NCI-H1694 (cell line): ENCODE data around the gene XK.
"Not testable (repeated sequence)": the region's sequence is repeated elsewhere in the genome, so short reads cannot be mapped to it uniquely, and the experiment has no call there.

ENCODE experiments used
- DNase-seq: peaks from one replicate; lab custom pipeline; 2025; lab: John Stamatoyannopoulos, UW

Gene XK, protein sequence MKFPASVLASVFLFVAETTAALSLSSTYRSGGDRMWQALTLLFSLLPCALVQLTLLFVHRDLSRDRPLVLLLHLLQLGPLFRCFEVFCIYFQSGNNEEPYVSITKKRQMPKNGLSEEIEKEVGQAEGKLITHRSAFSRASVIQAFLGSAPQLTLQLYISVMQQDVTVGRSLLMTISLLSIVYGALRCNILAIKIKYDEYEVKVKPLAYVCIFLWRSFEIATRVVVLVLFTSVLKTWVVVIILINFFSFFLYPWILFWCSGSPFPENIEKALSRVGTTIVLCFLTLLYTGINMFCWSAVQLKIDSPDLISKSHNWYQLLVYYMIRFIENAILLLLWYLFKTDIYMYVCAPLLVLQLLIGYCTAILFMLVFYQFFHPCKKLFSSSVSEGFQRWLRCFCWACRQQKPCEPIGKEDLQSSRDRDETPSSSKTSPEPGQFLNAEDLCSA

DNA sequence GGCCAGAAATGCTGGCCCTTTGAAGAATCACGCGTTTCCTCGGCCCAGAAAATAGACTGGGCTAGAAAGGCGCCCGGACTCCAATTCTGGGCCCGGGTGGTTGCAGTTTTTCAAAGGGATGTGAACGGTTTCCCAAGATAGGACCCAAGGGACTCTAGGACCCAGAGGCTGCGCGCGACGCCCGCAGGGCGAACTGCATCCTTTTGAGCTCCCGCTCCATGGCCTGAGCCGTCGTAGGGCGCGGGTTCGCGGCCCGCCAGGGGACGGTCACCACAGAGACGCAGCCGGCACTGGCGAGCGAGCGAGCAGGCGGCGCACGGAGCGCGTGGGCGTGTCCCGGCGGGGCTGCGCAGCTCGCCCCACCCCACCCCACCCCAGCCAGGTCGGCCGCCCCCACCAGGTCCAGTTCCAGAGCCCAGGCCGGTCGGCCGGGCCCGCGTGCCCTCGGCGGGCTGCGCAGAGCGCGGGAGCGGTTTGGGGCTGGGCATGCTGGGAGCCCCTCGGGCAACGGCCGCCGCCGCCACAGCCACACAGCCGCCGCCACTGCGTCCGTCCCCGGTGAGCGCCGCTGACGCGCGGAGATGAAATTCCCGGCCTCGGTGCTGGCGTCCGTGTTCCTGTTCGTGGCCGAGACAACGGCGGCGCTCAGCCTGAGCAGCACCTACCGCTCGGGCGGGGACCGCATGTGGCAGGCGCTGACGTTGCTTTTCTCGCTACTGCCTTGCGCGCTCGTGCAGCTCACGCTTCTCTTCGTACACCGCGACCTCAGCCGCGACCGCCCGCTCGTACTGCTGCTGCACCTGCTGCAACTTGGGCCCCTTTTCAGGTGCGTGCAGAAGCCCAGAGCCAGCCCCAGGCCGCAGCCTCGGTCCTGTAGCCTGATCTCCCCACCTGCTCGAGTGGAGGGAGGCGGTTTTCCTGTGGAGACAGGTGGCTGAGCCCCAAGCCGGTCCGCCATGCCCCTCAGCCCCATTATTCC, at the start of gene XK:
TSS of gene XK (plus strand) at position 411 of the 979 bp plus-strand sequence. CDS start at position 582, 171 bp downstream.
- no peak for DNase-seq

DNA sequence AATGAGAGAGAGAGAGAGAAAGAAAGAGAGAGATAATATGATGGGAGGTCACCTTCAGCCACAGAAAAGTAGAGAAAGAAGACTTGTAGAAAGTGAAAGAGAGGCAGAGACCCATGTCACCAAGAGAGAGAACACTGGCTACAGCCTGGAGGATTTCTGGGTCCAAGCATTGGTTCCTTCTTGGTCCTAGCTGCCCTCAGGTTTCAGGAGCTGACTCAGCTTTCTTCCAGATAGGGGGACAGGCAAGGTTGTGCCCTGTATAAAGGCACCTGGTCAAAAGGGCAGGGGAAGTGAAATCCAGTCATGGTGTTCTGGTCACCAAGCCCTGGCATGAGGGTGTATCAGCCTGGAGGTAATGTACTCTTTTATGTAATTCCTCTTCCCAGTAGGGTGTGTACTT, 47.5 kb upstream of the XK start:
- DNase-seq, result no peak

DNA sequence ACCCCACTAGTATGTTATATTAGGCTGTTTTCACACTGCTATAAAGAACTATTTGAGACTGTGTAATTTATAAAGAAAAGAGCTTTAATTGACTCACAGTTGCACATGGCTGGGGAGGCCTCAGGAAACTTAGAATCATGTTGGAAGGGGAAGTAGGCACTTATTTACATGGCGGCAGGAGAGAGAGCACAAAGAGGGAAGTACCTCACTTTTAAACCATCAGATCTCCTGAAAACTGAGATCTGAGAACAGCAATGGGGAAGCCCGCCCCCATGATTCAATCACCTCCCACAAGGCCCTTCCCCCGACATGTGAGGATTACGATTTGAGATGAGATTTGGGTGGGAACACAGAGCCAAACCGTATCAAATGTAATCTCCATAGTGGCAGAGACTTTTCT, 45.4 kb upstream of the XK start:
- DNase-seq, result no peak

DNA sequence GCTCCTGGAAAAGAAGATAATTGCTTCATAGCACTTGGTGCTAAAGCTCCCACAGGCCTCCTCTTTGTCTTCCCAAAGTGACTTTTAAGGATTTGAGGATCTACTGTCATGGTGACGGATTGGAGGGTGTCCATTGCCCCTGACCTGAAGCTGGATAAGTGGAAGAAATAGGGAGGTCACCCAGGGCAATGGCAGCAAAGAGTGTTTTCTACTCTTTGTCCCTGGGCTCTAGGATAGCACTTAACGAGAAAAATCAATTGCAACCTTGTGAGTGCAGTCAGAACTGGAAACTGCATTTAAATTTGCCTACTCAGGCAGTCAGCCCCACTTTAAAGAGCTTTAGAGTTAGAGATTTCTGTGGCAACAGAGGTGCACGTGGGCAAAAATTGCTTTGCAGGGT, 43.7 kb upstream of the XK start:
- no peak for DNase-seq

DNA sequence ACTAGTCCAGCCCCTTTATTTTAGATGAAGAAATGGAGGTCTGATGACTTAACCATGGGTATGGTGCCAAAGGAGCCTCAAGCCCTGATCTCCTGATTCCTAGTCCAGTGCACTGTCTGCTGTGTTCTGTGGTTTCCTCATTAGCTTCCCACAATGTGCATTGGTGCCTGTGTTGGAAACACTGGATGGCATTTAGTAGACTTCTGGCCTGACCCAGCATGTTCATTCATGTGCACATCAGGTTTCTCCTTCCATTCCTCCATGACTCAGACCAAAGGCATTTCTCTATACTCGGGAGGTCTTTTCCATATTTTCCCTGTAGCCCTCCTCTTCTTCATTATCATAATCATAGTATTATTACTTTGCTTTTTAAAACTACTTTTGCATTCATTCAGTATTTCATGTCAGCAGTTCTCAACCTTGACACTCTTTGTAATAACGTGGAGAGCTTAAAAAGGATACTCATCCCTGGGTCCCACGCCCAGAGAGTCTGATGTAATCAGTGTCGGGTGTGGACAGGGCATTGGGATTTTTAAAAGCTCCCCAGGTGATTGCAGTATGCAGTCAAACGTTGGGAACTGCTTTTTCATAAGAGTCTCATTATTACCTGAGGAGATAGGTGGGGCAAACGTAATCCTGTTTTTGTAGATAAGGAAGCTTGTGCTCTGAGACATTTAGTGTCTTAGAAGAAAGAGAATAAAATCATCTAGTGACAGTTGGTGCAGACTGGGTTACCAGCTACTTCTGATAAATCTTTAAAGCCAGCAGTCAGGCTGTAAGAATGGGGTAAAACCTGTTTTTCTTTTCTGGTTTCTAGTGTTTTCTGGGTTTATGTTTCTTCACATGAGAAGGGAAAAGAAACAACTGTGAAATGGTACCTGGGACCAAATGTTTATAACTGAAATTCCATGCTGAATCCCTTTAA, 40.9 kb upstream of the XK start:
- DNase-seq, result no peak

DNA sequence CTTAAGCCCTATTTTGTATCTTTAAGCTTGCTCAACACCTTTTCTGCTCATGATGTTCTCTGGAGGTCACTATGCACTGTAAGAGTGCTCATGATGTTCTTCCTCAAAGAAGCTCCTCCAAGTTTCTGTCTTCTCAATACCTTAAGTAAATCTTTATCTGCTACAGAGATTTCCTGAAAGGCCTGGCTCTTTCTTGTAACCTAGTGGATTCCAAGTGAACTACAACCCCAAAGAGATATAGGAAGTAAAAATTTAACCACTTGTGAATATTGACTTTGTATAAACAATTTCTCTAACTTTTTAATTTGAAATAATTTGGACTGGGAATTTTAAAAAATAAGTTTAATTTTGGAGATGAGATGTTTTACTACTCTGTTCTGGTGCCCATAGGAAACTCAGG, 39.3 kb upstream of the XK start:
- DNase-seq, result no peak

DNA sequence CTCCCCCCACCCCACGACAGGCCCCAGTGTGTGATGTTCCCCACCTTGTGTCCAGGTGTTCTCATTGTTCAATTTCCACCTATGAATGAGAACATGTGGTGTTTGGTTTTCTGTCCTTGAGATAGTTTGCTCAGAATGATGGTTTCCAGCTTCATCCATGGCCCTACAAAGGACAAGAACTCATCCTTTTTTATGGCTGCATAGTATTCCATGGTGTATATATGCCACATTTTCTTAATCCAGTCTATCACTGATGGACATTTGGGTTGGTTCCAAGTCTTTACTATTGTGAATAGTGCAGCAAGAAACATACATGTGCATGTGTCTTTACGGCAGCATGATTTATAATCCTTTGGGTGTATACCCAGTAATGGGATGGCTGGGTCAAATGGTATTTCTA, 34.7 kb upstream of the XK start:
- not testable (repeated sequence) for DNase-seq

DNA sequence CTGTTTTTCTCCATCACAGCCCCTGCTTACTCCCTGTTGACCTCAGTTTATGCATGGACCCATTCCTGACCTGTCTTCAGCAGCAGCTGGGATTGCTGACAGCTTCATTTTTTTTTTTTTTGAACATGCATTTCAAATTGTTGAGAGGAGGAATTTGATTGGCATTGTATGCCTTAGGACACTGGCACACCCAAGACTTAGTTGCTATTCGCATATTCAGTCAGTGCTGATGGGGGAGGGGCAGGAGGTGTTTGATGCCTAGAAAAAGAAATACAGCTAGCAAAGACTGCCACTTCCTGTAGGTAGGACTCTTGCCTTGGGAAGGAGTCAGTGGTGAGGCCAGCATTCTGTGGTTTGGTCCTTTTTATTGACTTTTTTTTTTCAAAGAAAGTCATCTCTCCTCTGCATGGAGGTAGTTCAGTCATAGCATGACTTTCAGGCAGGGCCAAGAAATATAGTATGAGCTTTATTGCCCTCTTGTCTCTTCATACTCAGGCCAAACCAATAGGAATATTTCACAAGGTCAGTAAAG, 33.6 kb upstream of the XK start:
- no peak for DNase-seq

DNA sequence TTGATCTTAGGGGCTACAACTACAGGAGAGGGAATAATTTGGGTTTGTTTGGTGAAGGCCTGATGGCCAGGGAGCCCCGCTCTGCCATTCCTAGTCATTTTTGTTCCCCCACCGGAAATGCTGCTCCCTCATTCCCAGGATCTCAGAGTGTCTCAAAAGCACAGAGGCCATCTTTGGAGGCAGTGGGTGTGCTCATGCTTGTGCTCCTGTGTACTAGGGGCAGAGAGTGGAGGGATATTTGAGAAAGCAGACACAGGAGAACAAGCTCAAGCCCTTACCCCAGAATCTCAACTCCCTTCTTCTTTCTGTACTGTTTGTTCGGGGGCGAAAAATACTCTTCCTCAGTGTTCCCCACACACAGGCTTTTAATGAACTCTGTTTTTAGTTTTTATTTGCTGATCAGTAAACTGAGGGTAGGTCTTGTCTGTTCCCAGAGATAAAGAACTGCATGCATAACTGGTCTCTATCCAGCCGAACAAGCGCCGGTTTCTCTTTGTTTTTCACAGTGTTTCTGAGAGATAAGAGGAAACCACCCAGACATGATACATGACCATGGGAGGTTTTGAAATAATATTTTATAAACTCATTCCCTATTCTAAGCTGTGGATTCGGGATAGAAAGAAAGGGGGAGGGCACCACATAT, 32.9 kb upstream of the XK start:
- DNase-seq, result no peak

DNA sequence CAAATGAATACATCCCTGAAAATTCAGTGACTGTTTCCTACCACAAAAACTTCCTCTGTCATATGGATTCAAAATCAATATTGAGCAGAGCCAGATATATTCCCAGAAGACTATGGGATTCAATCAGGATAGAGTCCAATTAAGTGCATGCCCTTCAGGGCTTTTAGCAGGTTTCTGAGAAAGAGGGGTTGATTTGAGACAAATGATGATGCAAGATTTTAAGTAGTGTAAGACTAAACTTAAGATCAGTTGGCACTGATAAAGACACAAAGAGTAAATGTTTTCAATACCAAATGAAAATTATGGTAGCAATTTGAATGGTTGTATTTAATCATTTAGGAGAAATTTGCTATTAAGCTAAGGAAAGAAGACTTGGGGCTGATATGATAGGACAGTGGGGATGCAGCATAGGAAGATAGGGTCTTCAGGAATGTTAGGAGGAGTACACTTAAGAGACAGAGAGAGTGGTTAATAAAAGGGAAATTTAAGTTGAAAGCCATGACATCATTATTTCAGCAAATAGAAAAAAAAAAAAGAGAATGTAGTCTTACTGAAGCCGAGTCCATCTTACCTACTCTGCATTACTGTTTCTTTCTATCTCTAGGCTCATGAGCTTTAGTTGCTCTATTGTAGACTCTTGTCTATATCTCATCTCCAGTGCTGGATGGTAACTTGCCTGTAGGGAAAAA, 32.0 kb upstream of the XK start:
- DNase-seq, result no peak

DNA sequence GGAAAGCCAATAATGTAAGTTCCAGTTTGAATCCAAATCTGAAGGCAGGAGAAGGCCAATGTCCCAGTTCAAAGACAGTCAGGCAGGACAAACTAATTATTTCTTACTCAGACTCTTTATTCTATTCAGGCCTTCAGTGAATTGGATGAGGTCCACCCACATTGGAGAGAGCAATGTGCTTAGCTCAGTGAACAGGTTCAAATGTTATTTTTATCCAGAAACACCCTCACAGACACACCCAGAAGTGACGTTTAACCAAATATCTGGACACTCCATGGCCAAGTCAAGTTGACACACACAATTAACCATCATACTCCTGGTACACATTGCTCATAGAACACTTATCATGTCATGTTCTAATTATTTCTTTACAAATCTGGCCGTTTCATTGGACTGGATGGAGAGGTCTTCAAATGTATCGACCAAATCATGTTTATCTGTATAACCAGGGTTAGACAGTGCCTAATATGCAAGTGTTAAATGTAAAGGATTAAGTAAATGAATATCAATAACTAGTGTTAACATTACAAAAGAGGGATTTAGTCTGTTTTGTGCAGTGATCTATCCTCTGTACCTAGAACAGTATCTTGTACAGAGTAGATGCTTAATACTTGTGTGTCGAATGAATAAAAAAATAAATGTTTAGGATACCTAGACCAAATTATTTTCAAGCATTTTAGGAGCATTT, 27.1 kb upstream of the XK start:
- DNase-seq, result no peak

DNA sequence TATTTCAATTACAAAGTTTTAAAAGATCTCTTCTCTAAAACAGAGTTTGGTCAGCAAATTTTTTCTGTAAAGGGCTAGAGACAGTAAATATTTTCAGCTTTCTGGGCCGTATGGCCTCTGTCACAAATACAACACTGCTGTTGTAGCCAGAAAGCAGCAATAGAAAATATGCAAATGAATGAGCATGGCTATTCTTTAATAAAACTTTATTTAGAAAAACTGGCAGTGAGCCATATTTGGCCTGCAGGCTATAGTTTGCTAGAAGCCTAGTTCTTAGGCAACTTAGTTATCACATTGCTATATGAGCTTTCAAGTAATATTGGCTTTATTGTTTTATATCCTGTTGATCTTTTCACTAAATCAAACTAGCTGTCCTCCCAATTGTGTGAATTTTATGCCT, 26.5 kb upstream of the XK start:
- no peak for DNase-seq

DNA sequence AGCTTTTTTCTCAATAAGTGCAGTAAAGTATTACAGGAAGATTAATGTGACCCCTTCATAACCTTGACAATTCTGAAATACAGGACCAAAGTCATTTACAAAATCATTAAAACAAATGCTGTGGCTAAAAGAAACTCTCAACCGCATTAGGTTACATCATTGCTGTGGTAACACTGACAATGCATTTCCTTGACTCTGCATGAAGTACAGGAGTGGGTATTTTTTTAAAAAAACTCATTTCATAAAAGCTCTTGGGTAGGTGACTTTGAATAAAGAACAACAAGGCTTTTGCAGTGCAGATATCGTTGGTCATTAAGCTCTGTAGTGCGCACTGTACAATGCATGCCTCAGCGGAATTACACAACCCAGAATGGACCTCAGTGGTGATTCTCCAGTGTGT, 23.4 kb upstream of the XK start:
- no peak for DNase-seq

DNA sequence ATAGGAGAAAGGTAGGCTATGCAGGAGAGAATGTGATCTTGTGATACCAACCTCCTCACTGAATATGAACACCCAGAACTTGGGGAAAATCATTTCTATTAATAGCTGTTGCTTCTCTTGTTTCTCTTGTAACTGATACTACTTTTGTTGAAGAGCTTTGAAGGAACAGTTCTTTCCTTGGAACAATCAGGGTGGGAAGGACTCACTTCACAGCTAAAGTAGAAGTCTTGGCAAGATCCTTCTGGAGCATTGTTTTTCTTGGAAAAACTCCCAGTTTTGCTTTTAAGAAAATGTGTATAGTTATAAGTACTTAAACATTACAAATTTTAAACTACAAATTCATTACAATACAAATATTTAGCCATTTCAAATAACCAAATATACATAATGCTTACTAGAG, 19.1 kb upstream of the XK start:
- DNase-seq, result no peak

DNA sequence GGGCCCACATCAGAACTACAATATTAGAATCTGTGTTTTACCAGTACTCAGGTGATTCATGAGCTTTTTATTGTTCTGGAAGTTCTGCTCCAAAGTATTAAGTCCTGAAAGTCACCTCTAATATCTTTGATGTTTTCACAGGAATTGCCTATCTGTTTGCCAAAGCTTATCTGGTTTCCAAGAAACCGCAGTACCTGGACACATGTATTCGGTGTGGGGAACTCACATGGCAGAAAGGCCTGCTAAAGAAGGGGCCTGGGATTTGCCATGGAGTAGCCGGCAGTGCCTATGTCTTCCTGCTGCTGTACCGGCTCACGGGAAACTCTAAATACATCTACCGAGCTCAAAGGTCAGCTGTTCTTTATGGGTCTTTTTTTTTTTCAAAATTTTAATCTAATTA, 18.4 kb upstream of the XK start:
- DNase-seq, result no peak

DNA sequence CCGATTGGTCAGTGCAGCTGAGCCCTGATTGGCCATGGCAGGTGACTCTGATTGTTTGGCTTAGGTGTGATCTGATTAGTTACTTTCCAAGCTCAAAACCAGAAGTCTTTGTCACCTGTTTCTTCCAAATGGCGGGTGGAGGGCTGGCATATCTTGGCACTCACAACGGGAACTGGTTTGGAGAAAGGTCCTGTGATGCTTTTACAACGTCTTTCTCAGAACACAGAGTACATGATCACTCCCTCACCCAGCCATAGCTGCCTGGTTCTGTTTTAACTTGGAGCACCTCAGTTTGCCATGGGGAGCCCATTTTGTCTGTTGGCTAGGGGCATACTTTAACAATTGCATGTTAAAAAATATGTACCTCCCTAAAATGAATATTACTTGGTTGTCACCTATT, 13.0 kb upstream of the XK start:
- DNase-seq, result no peak

DNA sequence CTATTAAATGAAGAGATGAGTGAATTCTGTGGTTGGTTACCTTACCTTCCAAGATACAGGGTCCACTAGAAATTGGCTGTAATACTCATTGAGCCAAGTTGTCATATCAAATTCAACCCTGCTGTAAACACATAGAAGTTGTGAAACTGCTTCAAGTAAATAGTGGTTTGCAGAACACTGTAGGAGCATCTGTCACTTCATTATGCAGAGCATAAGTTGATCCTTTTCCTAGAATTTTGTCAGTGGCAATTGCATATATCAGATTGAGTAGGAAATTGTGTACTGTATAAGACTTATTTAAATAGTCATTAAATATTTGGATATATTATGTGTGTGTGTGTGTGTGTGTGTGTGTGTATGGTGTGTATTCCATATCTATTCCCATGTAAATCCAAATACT, 8.8 kb upstream of the XK start:
- no peak for DNase-seq

DNA sequence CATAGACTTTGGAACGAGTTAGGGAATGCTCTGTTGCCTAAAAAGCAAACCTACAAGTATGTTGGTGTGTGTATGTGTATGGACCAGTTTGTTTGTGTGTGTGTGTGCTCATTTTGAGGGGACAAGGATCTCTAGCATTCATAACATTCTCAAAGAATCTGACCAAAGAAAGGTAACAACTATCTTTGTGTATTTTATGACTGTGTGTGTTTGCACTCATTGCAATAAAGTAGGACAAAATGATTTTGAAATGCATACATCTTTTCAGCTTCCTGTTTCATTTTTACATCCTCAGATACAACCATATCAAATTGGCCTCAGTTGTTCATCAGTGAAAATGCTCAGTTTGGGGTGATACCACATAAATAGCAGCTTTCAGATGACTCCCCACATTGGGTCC, 8.3 kb upstream of the XK start:
- no peak for DNase-seq

DNA sequence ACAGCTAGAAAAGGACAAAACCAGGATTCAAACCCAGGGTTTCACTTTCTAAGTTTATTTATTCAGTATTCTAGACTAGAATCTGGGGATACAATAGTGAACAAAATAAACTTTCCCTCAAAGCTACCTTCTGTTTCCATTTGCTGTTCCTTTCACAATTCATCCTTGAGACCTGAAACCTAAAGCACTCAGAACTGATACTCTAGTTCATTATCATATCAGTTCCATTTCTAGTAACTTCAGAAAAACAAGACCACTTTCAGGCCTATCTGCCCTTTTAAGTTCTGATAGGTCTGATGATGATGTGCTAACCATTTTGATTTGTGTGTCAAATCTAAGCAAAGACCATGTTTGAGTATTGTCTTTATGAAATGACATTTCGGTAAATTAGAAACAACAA, 7.8 kb upstream of the XK start:
- no peak for DNase-seq

DNA sequence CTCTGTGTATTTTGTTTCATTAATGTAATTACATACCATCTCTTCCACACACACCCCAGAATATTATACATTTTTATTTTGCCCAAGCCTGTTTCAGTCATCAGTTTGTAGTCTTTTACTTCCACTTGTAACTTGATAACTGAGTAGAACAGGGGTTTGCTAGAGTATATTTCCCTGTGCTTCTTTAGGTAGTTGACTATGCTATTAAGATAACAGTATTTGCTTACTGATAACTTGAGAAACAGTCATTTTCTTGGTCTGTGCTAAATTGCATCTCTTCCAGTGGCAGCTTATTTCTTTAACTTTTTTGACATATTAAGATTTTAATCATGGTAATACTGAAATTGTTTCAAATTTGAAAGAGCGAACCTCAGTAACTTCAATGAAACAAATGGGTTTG, 7.0 kb upstream of the XK start:
- no peak for DNase-seq
